ENCODE data around the gene PGAM5. TPM values are rescaled to one million over a fixed set of nuclear protein-coding genes. Genes with fewer than 3 reads are reported as not detected.

The PGAM5 gene
- 100 to 1,000 TPM in 1 of 2 experiments, 10 to 100 TPM in 1; 99.7 to 102 TPM for total RNA-seq
- polyA plus RNA-seq = 31.8 TPM

- Mint-ChIP-seq H3K4me1 (peaks cover 17 to 34% (median 29%) of the 10 kb centered on the region in 3 donors), H3K27ac (peak within 1 kb of the TSS; percentile 74 to 99 (median 95)), H3K4me3 (peak within 1 kb of the TSS; percentile 81 to 96 (median 90)), H3K9me3 (peaks cover 0 to 18% (median 14%) of the 10 kb centered on the region in 5 donors), H3K27me3 (no peaks in the 10 kb centered on the region), H3K36me3 (peaks cover 5 to 20% (median 7%) of the 10 kb centered on the region in 3 donors)
- H3K27ac ChIP-seq (ENCODE audit: low read depth, low read length) = peak within 1 kb of the TSS; percentile 91
- POLR2A ChIA-PET = interaction anchor here (0.6 to 0.9 kb wide), 3 partner anchors 50 to 124 kb away, joined by 3 to 8 read pairs (median 5); partner anchors contain the start of gene GOLGA3
- CTCF ChIA-PET = no interaction called here
- peak within 1 kb of the TSS; percentile 83 for H3K4me3 ChIP-seq (ENCODE audit: low read length)
- H3K4me1 ChIP-seq (ENCODE audit: insufficient read depth, low read length) = peaks cover 17% of the 10 kb centered on the region
- H3K36me3 ChIP-seq (ENCODE audit: insufficient read depth, low read length) = peaks cover 10% of the 10 kb centered on the region
- peak; percentile 90 to 96 (median 95) for DNase-seq
- H3K9me3 ChIP-seq (ENCODE audit: low read length) = no peaks in the 10 kb centered on the region
- H3K27me3 ChIP-seq (ENCODE audit: insufficient read depth, low read length, poor library complexity, severe bottlenecking) = no peaks in the 10 kb centered on the region
Observed at GRCh38 chr12:132710405-132711079, at the start of gene PGAM5. Gene PGAM5, plus strand, starts transcription at chr12:132710842. Its CDS starts 35 bp downstream, at chr12:132710877.

- H3K4me3 ChIP-seq (ENCODE audit: low read length) = no peak overlapping the region
- ChIA-PET POLR2A (no interaction called here), CTCF (no interaction called here)
- no peaks in the 10 kb centered on the region for H3K9me3 ChIP-seq (ENCODE audit: low read length)
- peaks cover 24% of the 10 kb centered on the region for H3K36me3 ChIP-seq (ENCODE audit: insufficient read depth, low read length)
- peaks cover 11% of the 10 kb centered on the region for H3K4me1 ChIP-seq (ENCODE audit: insufficient read depth, low read length)
- no peaks in the 10 kb centered on the region for H3K9me3 Mint-ChIP-seq
- peak overlapping the region in 1 of 8 donors; percentile 68 for H3K27ac Mint-ChIP-seq
- no peak overlapping the region for H3K4me3 Mint-ChIP-seq
- peaks cover 12 to 92% (median 29%) of the 10 kb centered on the region in 3 donors for H3K36me3 Mint-ChIP-seq
- H3K27me3 Mint-ChIP-seq = no peaks in the 10 kb centered on the region
- H3K27me3 ChIP-seq (ENCODE audit: insufficient read depth, low read length, poor library complexity, severe bottlenecking) = no peaks in the 10 kb centered on the region
- DNase-seq = no peak
- H3K4me1 Mint-ChIP-seq = peaks cover 4 to 10% (median 6%) of the 10 kb centered on the region in 3 donors
- H3K27ac ChIP-seq (ENCODE audit: low read depth, low read length) = no peak overlapping the region
Observed at GRCh38 chr12:132660996-132661395, 49.6 kb upstream of the PGAM5 start.

DNA sequence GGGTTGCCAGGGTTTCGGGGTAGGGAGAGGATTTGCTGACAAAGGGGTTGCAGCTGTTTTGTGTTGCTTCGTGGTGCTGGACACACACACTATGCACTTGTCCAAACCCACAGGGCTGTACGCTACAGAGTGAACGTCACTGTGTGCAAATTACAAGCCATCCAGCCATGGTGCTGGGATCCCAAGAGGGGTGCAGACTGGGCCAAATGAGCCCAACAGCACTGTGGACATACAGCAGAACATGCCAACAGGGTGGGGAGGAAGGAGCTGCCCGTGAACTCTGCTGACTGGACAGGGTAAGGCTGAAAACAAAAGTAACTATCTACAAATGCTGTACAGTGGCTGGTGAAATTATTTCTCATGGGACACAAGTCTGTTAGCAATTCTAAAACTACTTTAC lies 48.7 kb upstream of the PGAM5 start:
- ChIA-PET CTCF (no interaction called here), POLR2A (no interaction called here)
- Histone ChIP-seq H3K27ac (ENCODE audit: low read depth, low read length) (no peak overlapping the region), H3K4me1 (ENCODE audit: insufficient read depth, low read length) (peaks cover 11% of the 10 kb centered on the region), H3K36me3 (ENCODE audit: insufficient read depth, low read length) (peaks cover 23% of the 10 kb centered on the region), H3K9me3 (ENCODE audit: low read length) (no peaks in the 10 kb centered on the region), H3K4me3 (ENCODE audit: low read length) (no peak overlapping the region), H3K27me3 (ENCODE audit: insufficient read depth, low read length, poor library complexity, severe bottlenecking) (no peaks in the 10 kb centered on the region)
- H3K9me3 Mint-ChIP-seq = no peaks in the 10 kb centered on the region
- no peak overlapping the region for H3K4me3 Mint-ChIP-seq
- no peak for DNase-seq
- peaks cover 18 to 96% (median 32%) of the 10 kb centered on the region in 3 donors for H3K36me3 Mint-ChIP-seq
- H3K4me1 Mint-ChIP-seq = peaks cover 4 to 10% (median 6%) of the 10 kb centered on the region in 3 donors
- no peak overlapping the region for H3K27ac Mint-ChIP-seq
- no peaks in the 10 kb centered on the region for H3K27me3 Mint-ChIP-seq

DNA sequence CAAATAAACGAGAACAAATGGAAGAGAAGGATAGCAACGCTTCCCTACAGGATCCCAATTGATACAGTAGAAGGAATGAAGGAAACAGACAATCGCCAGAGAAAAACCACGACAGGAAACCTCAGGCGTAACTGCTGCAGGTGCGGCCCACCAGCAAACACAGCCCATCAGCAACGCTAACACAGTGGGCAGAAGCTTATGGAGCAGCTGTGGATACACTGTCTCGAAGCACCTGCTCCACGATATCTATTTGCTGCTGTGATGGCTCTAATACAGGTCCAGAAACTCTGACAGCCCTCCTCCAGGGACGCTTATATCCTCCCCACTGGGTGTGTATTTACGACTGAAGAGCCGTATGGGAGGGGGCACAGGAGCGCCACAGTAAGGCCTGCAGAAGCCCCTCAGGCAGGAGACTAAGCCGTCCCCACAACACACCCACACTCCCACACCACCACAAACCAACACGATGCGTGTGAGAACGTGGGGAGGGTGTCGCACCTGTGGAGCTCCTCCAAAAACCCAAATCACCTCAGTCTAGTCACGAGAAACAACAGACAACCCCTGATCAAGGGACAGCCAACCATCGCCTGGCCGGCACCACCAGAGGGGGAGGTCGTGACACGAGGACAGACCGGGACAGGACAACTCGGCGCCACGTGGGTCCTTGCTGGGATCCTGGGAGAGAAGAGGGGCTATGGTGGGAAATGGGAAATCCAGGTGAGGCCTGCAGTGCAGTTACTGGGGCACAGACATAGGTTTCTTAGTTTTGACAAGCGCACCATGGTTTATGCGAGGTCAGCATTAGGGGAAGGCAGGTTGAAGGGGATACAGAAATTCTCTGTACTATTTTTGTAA lies 47.5 kb upstream of the PGAM5 start:
- no peak overlapping the region for H3K4me3 Mint-ChIP-seq
- no peak overlapping the region for H3K4me3 ChIP-seq (ENCODE audit: low read length)
- peaks cover 11% of the 10 kb centered on the region for H3K4me1 ChIP-seq (ENCODE audit: insufficient read depth, low read length)
- H3K4me1 Mint-ChIP-seq = peaks cover 4 to 10% (median 6%) of the 10 kb centered on the region in 3 donors
- peaks cover 16% of the 10 kb centered on the region for H3K36me3 ChIP-seq (ENCODE audit: insufficient read depth, low read length)
- no peaks in the 10 kb centered on the region for H3K27me3 ChIP-seq (ENCODE audit: insufficient read depth, low read length, poor library complexity, severe bottlenecking)
- H3K27ac Mint-ChIP-seq = peak overlapping the region in 4 of 8 donors; percentile 1 to 68 (median 30)
- no peak overlapping the region for H3K27ac ChIP-seq (ENCODE audit: low read depth, low read length)
- DNase-seq = no peak
- H3K36me3 Mint-ChIP-seq = peaks cover 19 to 95% (median 28%) of the 10 kb centered on the region in 3 donors
- POLR2A ChIA-PET = no interaction called here
- H3K9me3 ChIP-seq (ENCODE audit: low read length) = no peaks in the 10 kb centered on the region
- CTCF ChIA-PET = no interaction called here
- no peaks in the 10 kb centered on the region for H3K9me3 Mint-ChIP-seq
- no peaks in the 10 kb centered on the region for H3K27me3 Mint-ChIP-seq

- Mint-ChIP-seq H3K4me1 (peaks cover 4 to 10% (median 6%) of the 10 kb centered on the region in 3 donors), H3K9me3 (no peaks in the 10 kb centered on the region), H3K27ac (no peak overlapping the region), H3K36me3 (peaks cover 19 to 94% (median 28%) of the 10 kb centered on the region in 3 donors), H3K27me3 (no peaks in the 10 kb centered on the region), H3K4me3 (no peak overlapping the region)
- ChIA-PET CTCF (no interaction called here), POLR2A (no interaction called here)
- Histone ChIP-seq H3K36me3 (ENCODE audit: insufficient read depth, low read length) (peaks cover 6% of the 10 kb centered on the region), H3K9me3 (ENCODE audit: low read length) (no peaks in the 10 kb centered on the region), H3K4me3 (ENCODE audit: low read length) (no peak overlapping the region), H3K4me1 (ENCODE audit: insufficient read depth, low read length) (peaks cover 9% of the 10 kb centered on the region), H3K27ac (ENCODE audit: low read depth, low read length) (no peak overlapping the region), H3K27me3 (ENCODE audit: insufficient read depth, low read length, poor library complexity, severe bottlenecking) (no peaks in the 10 kb centered on the region)
- no peak for DNase-seq
Observed at GRCh38 chr12:132664206-132665148, 46.2 kb upstream of the PGAM5 start.

- CTCF ChIA-PET = no interaction called here
- POLR2A ChIA-PET = interaction anchor here (0.5 kb wide), 1 partner anchor 11 kb away, joined by 3 read pairs; no protein-coding TSS in a partner anchor
Observed at GRCh38 chr12:132665149-132665491, 45.5 kb upstream of the PGAM5 start.

DNA sequence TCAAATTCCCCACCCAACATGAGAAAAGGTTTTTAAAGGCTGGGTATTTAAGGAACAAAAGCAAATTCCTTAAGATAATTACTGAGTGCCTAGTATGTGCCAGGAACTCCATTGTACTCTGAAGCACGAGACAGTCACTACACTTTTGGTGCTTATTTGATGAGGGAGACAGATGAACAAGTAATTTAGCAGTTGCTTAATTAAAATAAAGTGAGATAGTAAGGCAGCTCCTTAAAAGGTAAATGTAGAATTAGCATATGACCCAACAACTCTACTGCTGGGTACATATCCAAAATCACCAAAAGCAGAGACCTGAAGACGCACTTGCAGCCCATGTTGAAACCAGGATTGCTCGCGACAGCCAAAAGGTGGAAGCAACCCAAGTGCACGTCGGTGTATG lies 44.8 kb upstream of the PGAM5 start:
- DNase-seq = no peak
- Histone ChIP-seq H3K27me3 (ENCODE audit: insufficient read depth, low read length, poor library complexity, severe bottlenecking) (no peaks in the 10 kb centered on the region), H3K36me3 (ENCODE audit: insufficient read depth, low read length) (peaks cover 6% of the 10 kb centered on the region), H3K27ac (ENCODE audit: low read depth, low read length) (no peak overlapping the region), H3K9me3 (ENCODE audit: low read length) (no peaks in the 10 kb centered on the region), H3K4me3 (ENCODE audit: low read length) (no peak overlapping the region), H3K4me1 (ENCODE audit: insufficient read depth, low read length) (no peaks in the 10 kb centered on the region)
- Mint-ChIP-seq H3K27ac (no peak overlapping the region), H3K9me3 (no peaks in the 10 kb centered on the region), H3K36me3 (peaks cover 19 to 88% (median 28%) of the 10 kb centered on the region in 3 donors), H3K4me3 (no peak overlapping the region), H3K27me3 (no peaks in the 10 kb centered on the region), H3K4me1 (peaks cover 4 to 10% (median 6%) of the 10 kb centered on the region in 3 donors)
- POLR2A ChIA-PET = interaction anchor here (0.5 kb wide), 1 partner anchor 12 kb away, joined by 3 read pairs; no protein-coding TSS in a partner anchor
- CTCF ChIA-PET = no interaction called here

More at GRCh38 chr12:132665149-132665491, 45.5 kb upstream of the PGAM5 start:
- no peak overlapping the region for H3K4me3 Mint-ChIP-seq
- no peaks in the 10 kb centered on the region for H3K27me3 Mint-ChIP-seq
- H3K27me3 ChIP-seq (ENCODE audit: insufficient read depth, low read length, poor library complexity, severe bottlenecking) = no peaks in the 10 kb centered on the region
- H3K4me1 ChIP-seq (ENCODE audit: insufficient read depth, low read length) = peaks cover 3% of the 10 kb centered on the region
- H3K4me3 ChIP-seq (ENCODE audit: low read length) = no peak overlapping the region
- H3K27ac Mint-ChIP-seq = no peak overlapping the region
- H3K4me1 Mint-ChIP-seq = peaks cover 4 to 10% (median 6%) of the 10 kb centered on the region in 3 donors
- H3K9me3 Mint-ChIP-seq = no peaks in the 10 kb centered on the region
- H3K36me3 Mint-ChIP-seq = peaks cover 19 to 92% (median 28%) of the 10 kb centered on the region in 3 donors
- H3K36me3 ChIP-seq (ENCODE audit: insufficient read depth, low read length) = peaks cover 6% of the 10 kb centered on the region
- H3K9me3 ChIP-seq (ENCODE audit: low read length) = no peaks in the 10 kb centered on the region
- H3K27ac ChIP-seq (ENCODE audit: low read depth, low read length) = no peak overlapping the region
- no peak for DNase-seq

All from CD8-positive, alpha-beta memory T cell (primary cell).